Measurements from ENCODE around the gene SVEP1.

GRCh38 chr9:110555551-110556331, 23.8 kb downstream of the SVEP1 start:
- TF ChIP-seq CTCF (IDR thresholded peaks at IDR 0.05) (no peak), EP300 (IDR thresholded peaks at IDR 0.05) (peak; percentile 52), POLR2A (IDR thresholded peaks at IDR 0.05; ENCODE audit: low read depth) (no peak), POLR2AphosphoS5 (IDR thresholded peaks at IDR 0.05) (peak; percentile 47 to 84)
